GM08714 (cell line): ENCODE results near the gene MRPS15.

Experiments used
- H3K4me3 ChIP-seq: fragments of 200-500 bp; sonication (Bioruptor generic); 2 replicates; pipeline ENCODE4 v1.5.1; 2014; ENCODE audit warnings: mild to moderate bottlenecking, low read length, inconsistent platforms
- ZNF274 ChIP-seq: IDR thresholded peaks from 2 replicates; pipeline ENCODE4 v1.6.1; 2012; ENCODE audit warnings: mild to moderate bottlenecking, low read depth, low read length

MRPS15 gene

GRCh38 chr1:36433102-36433501 is 31.1 kb downstream of the MRPS15 start:
- no peak for TF ChIP-seq ZNF274
- no peak overlapping the region for H3K4me3 ChIP-seq

- no peak overlapping the region for H3K4me3 ChIP-seq
- no peak for TF ChIP-seq ZNF274
These were observed 31.6 kb downstream of the MRPS15 start for GRCh38 chr1:36432616-36433015.

GRCh38 chr1:36425791-36426190 is 38.4 kb downstream of the MRPS15 start:
- H3K4me3 ChIP-seq = no peak overlapping the region
- no peak for TF ChIP-seq ZNF274

GRCh38 chr1:36421649-36422048 is 42.5 kb downstream of the MRPS15 start:
- no peak overlapping the region for H3K4me3 ChIP-seq
- no peak for TF ChIP-seq ZNF274

GRCh38 chr1:36420836-36421317 is 43.3 kb downstream of the MRPS15 start:
- TF ChIP-seq ZNF274 = no peak
- H3K4me3 ChIP-seq = no peak overlapping the region

GRCh38 chr1:36420409-36420808 is 43.8 kb downstream of the MRPS15 start:
- TF ChIP-seq ZNF274 = no peak

GRCh38 chr1:36419569-36419968 is 44.6 kb downstream of the MRPS15 start:
- no peak for TF ChIP-seq ZNF274
- no peak overlapping the region for H3K4me3 ChIP-seq

More at GRCh38 chr1:36420409-36420808, 43.8 kb downstream of the MRPS15 start:
- no peak overlapping the region for H3K4me3 ChIP-seq

- no peak for TF ChIP-seq ZNF274
- no peak overlapping the region for H3K4me3 ChIP-seq
These were observed 45.0 kb downstream of the MRPS15 start for GRCh38 chr1:36419140-36419539.

- no peak for TF ChIP-seq ZNF274
- H3K4me3 ChIP-seq = no peak overlapping the region
These were observed 46.3 kb downstream of the MRPS15 start for GRCh38 chr1:36417931-36418330.

GRCh38 chr1:36415661-36416326 is 48.4 kb downstream of the MRPS15 start:
- no peak overlapping the region for H3K4me3 ChIP-seq
- TF ChIP-seq ZNF274 = no peak

- no peak overlapping the region for H3K4me3 ChIP-seq
- no peak for TF ChIP-seq ZNF274
These were observed 49.8 kb downstream of the MRPS15 start for GRCh38 chr1:36414384-36414783.

- no peak for TF ChIP-seq ZNF274
- no peak overlapping the region for H3K4me3 ChIP-seq
These were observed 52.2 kb downstream of the MRPS15 start for GRCh38 chr1:36411674-36412648.

GRCh38 chr1:36408479-36408878 is 55.7 kb downstream of the MRPS15 start:
- no peak for TF ChIP-seq ZNF274
- H3K4me3 ChIP-seq = no peak overlapping the region

GRCh38 chr1:36406440-36406839 is 57.7 kb downstream of the MRPS15 start:
- no peak overlapping the region for H3K4me3 ChIP-seq
- TF ChIP-seq ZNF274 = no peak
